ENCODE results near the gene HOPX. TPM values are rescaled to one million over a fixed set of nuclear protein-coding genes. Genes with fewer than 3 reads are reported as not detected.
"Not testable (repeated sequence)": the region's sequence is repeated elsewhere in the genome, so short reads cannot be mapped to it uniquely, and the experiment has no call there.

HOPX gene
- total RNA-seq, 2 donors from 2014 or later: 1.5 to 5.7 TPM

GRCh38 chr4:56613101-56613862 lies 67.8 kb downstream of the HOPX start:
- H3K36me3 ChIP-seq: no peaks in the 10 kb centered on the region
- no peaks in the 10 kb centered on the region for H3K9me3 ChIP-seq
- no peak overlapping the region for H3K27ac ChIP-seq
- TF ChIP-seq CTCF (IDR thresholded peaks at IDR 0.05): no peak
- no peaks in the 10 kb centered on the region for H3K27me3 ChIP-seq
- no peaks in the 10 kb centered on the region for H3K4me1 ChIP-seq
- no peak for DNase-seq
- no peak overlapping the region for H3K9ac ChIP-seq (ENCODE audit: low read depth in 2 of 2, low read length in 2 of 2)
- H3K4me3 ChIP-seq: no peak overlapping the region
- intact Hi-C loops (cut with DNase I): no loop called here

- H3K9ac ChIP-seq (ENCODE audit: low read depth in 2 of 2, low read length in 2 of 2): no peak overlapping the region
- no peak for DNase-seq
- no peak for TF ChIP-seq CTCF (IDR thresholded peaks at IDR 0.05)
- H3K27ac ChIP-seq: no peak overlapping the region
- H3K27me3 ChIP-seq: no peaks in the 10 kb centered on the region
- no peaks in the 10 kb centered on the region for H3K4me1 ChIP-seq
- intact Hi-C loops (cut with DNase I): no loop called here
- H3K4me3 ChIP-seq: no peak overlapping the region
- H3K9me3 ChIP-seq: no peaks in the 10 kb centered on the region
- H3K36me3 ChIP-seq: no peaks in the 10 kb centered on the region
Observed at GRCh38 chr4:56612282-56612681, 68.8 kb downstream of the HOPX start.

GRCh38 chr4:56611501-56611900 lies 69.6 kb downstream of the HOPX start:
- H3K4me1 ChIP-seq: no peaks in the 10 kb centered on the region
- no peaks in the 10 kb centered on the region for H3K27me3 ChIP-seq
- H3K36me3 ChIP-seq: no peaks in the 10 kb centered on the region
- H3K27ac ChIP-seq: no peak overlapping the region
- intact Hi-C loops (cut with DNase I): no loop called here
- H3K4me3 ChIP-seq: no peak overlapping the region
- H3K9me3 ChIP-seq: no peaks in the 10 kb centered on the region
- TF ChIP-seq CTCF (IDR thresholded peaks at IDR 0.05): no peak
- no peak overlapping the region for H3K9ac ChIP-seq (ENCODE audit: low read depth in 2 of 2, low read length in 2 of 2)
- DNase-seq: no peak

DNA sequence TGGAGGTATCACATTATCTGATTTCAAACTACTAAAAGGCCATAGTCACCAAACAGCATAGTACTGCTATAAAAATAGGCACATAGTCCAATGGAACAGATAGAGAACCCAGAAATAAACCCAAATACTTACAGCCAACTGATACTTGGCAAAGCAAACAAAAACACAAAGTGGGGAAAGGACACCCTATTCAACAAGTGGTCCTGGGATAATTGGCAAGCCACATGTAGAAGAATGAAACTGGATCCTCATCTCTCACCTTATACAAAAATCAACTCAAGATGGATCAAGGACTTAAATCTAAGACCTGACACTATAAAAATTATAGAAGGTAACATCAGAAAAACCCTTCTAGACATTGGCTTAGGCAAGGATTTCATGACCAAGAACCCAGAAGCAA lies 70.9 kb downstream of the HOPX start:
- H3K4me3 ChIP-seq; DNase-seq; H3K4me1 ChIP-seq; H3K36me3 ChIP-seq; H3K27me3 ChIP-seq; H3K9me3 ChIP-seq; H3K9ac ChIP-seq (ENCODE audit: low read depth in 2 of 2, low read length in 2 of 2); H3K27ac ChIP-seq; intact Hi-C loops (cut with DNase I): not testable (repeated sequence)

GRCh38 chr4:56607926-56608325 lies 73.2 kb downstream of the HOPX start:
- H3K9ac ChIP-seq (ENCODE audit: low read depth in 2 of 2, low read length in 2 of 2): no peak overlapping the region
- H3K27ac ChIP-seq: no peak overlapping the region
- H3K27me3 ChIP-seq: no peaks in the 10 kb centered on the region
- no peak for TF ChIP-seq CTCF (IDR thresholded peaks at IDR 0.05)
- H3K4me3 ChIP-seq: no peak overlapping the region
- H3K36me3 ChIP-seq: no peaks in the 10 kb centered on the region
- no peaks in the 10 kb centered on the region for H3K4me1 ChIP-seq
- intact Hi-C loops (cut with DNase I): no loop called here
- no peaks in the 10 kb centered on the region for H3K9me3 ChIP-seq
- no peak for DNase-seq

DNA sequence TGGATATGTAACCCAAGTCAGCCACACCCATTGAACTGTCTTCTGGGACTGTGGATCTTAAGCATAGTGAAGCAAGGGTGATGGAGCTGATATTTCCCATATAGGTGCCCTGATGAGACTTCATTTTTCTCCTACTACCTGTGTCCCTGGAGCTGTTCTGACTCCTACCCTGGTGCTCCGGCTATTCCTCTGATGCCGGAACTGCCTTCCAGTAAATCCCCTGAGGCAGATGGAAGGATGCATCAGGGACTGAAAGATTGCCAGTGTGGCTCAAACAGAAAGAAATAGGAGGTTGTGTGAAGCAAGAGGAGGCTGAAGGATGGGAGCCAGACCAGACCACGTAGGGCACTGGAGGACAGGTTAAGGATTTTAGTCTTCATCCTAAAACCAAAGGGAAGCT lies 74.7 kb downstream of the HOPX start:
- no peaks in the 10 kb centered on the region for H3K27me3 ChIP-seq
- no peaks in the 10 kb centered on the region for H3K36me3 ChIP-seq
- TF ChIP-seq CTCF (IDR thresholded peaks at IDR 0.05): no peak
- no peak overlapping the region for H3K9ac ChIP-seq (ENCODE audit: low read depth in 2 of 2, low read length in 2 of 2)
- no peak for DNase-seq
- no peak overlapping the region for H3K27ac ChIP-seq
- H3K4me3 ChIP-seq: no peak overlapping the region
- no peaks in the 10 kb centered on the region for H3K4me1 ChIP-seq
- intact Hi-C loops (cut with DNase I): no loop called here
- no peaks in the 10 kb centered on the region for H3K9me3 ChIP-seq

DNA sequence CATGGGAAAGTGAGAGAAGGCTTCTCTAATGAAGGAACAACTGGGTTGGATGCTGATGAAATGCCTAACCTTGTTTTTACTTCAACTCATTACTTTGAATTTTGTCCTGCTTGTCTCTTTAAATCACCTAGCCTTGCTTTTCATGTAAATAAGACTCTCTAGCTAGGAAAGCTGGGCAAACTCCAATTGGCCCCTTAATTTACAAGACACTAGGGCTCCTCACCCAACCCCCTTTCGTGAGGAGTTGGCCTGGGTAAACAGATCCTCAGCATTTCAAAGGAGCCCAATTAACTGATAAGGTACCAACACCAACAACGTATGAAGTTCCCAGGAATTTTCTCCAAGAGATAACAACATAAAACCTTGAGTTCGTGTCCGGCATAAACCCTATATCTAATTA lies 75.6 kb downstream of the HOPX start:
- H3K9ac ChIP-seq (ENCODE audit: low read depth in 2 of 2, low read length in 2 of 2); H3K4me3 ChIP-seq; H3K27me3 ChIP-seq; H3K9me3 ChIP-seq; H3K36me3 ChIP-seq; H3K27ac ChIP-seq; intact Hi-C loops (cut with DNase I); H3K4me1 ChIP-seq; DNase-seq: not testable (repeated sequence)

Data from colonic mucosa (tissue), 4 donors.